HepG2 (cell line): ENCODE data around the gene SLC25A38.

ENCODE experiments used
- ATF1 ChIP-seq: IDR thresholded peaks from 2 replicates; pipeline ENCODE4 v1.6.1; 2016; ENCODE audit warnings: mild to moderate bottlenecking, control low read depth
- ATF2 ChIP-seq: sonication (generic); formaldehyde crosslinking; IDR thresholded peaks from 2 replicates; pipeline ENCODE4 v1.4.0; 2020; ENCODE audit warnings: missing genetic modification reagents
- CTCF ChIP-seq: sonication (generic); formaldehyde crosslinking; IDR thresholded peaks from 2 replicates; pipeline ENCODE4 v1.5.0; 2020; ENCODE audit warnings: mild to moderate bottlenecking, missing genetic modification reagents, moderate library complexity
- EZH2 ChIP-seq: conservative IDR thresholded peaks from 2 replicates; pipeline ENCODE4 v1.6.1; 2012; ENCODE audit warnings: mild to moderate bottlenecking, low read depth, low read length, moderate library complexity
- FOXM1 ChIP-seq: sonication (generic); formaldehyde crosslinking; IDR thresholded peaks from 2 replicates; pipeline ENCODE4 v1.5.0; 2020; ENCODE audit warnings: missing genetic modification reagents
- IKZF5 ChIP-seq: IDR thresholded peaks from 2 replicates; pipeline ENCODE4 v1.6.1; 2018; ENCODE audit warnings: missing genetic modification reagents, mild to moderate bottlenecking, missing compliant biosample characterization
- POLR2A ChIP-seq, 2 experiments: IDR thresholded peaks; 2 replicates each; pipeline ENCODE4 v1.6.1; 2011; ENCODE audit warnings: low read depth in 2 of 2, low read length in 2 of 2, mild to moderate bottlenecking in 1 of 2, moderate library complexity in 1 of 2; ENCODE audit not compliant: insufficient read depth in 1 of 2
- SNAI1 ChIP-seq: sonication (generic); formaldehyde crosslinking; IDR thresholded peaks from 2 replicates; pipeline ENCODE4 v1.5.0; 2020; ENCODE audit warnings: mild to moderate bottlenecking, missing genetic modification reagents, borderline replicate concordance
- ZFP1 ChIP-seq: IDR thresholded peaks from 2 replicates; pipeline ENCODE4 v1.6.1; 2016

- TF ChIP-seq ATF2 (no peak), IKZF5 (CRISPR knock-in tag) (no peak), EZH2 (no peak), CTCF (CRISPR knock-in tag) (no peak), ATF1 (CRISPR knock-in tag) (no peak), FOXM1 (CRISPR knock-in tag) (no peak), POLR2A (IDR thresholded peaks at IDR 0.05; ENCODE audit: insufficient read depth in 1 of 2, low read depth in 2 of 2, low read length in 2 of 2) (no peak), ZFP1 (no peak), SNAI1 (CRISPR knock-in tag) (no peak)
These were observed 44.1 kb upstream of the SLC25A38 start for GRCh38 chr3:39339086-39339485.
